ENCODE results near the gene TTR.

DNA sequence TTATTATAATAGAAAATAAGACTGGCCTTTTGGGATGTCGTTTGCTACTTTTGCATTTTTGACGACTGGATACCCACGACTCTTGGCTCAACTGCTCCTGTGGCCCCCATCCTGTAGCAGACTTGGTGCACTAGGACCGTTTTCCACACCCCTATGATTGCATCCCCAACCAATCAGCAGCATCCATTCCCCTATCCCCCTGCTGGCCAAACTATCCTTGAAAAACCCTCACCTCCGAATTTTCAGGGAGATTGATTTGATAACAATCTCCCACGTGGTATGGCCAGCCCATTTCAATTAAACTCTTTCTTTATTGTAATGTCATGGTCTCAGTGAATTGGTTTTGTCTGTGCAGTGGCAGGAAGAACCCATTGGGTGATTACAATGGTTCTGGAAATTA is 37.9 kb upstream of the TTR start:
- no peak for TF ChIP-seq POLR2A (IDR thresholded peaks at IDR 0.05)
- TF ChIP-seq, protein P1, sequence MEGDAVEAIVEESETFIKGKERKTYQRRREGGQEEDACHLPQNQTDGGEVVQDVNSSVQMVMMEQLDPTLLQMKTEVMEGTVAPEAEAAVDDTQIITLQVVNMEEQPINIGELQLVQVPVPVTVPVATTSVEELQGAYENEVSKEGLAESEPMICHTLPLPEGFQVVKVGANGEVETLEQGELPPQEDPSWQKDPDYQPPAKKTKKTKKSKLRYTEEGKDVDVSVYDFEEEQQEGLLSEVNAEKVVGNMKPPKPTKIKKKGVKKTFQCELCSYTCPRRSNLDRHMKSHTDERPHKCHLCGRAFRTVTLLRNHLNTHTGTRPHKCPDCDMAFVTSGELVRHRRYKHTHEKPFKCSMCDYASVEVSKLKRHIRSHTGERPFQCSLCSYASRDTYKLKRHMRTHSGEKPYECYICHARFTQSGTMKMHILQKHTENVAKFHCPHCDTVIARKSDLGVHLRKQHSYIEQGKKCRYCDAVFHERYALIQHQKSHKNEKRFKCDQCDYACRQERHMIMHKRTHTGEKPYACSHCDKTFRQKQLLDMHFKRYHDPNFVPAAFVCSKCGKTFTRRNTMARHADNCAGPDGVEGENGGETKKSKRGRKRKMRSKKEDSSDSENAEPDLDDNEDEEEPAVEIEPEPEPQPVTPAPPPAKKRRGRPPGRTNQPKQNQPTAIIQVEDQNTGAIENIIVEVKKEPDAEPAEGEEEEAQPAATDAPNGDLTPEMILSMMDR (IDR thresholded peaks at IDR 0.05), result no peak
